ENCODE results near the gene FMNL2.

- TF ChIP-seq, protein P1, sequence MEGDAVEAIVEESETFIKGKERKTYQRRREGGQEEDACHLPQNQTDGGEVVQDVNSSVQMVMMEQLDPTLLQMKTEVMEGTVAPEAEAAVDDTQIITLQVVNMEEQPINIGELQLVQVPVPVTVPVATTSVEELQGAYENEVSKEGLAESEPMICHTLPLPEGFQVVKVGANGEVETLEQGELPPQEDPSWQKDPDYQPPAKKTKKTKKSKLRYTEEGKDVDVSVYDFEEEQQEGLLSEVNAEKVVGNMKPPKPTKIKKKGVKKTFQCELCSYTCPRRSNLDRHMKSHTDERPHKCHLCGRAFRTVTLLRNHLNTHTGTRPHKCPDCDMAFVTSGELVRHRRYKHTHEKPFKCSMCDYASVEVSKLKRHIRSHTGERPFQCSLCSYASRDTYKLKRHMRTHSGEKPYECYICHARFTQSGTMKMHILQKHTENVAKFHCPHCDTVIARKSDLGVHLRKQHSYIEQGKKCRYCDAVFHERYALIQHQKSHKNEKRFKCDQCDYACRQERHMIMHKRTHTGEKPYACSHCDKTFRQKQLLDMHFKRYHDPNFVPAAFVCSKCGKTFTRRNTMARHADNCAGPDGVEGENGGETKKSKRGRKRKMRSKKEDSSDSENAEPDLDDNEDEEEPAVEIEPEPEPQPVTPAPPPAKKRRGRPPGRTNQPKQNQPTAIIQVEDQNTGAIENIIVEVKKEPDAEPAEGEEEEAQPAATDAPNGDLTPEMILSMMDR (IDR thresholded peaks at IDR 0.05; ENCODE audit: poor library complexity, severe bottlenecking) = no peak
- TF ChIP-seq TAF1 (IDR thresholded peaks at IDR 0.05; ENCODE audit: low read depth) (no peak), REST (IDR thresholded peaks at IDR 0.05; ENCODE audit: borderline replicate concordance) (no peak), EZH2 (IDR thresholded peaks at IDR 0.05; ENCODE audit: borderline replicate concordance, insufficient read depth, low read length, poor library complexity, severe bottlenecking) (no peak), POLR2AphosphoS5 (IDR thresholded peaks at IDR 0.05) (no peak), RAD21 (conservative IDR thresholded peaks at IDR 0.05) (no peak)
Measured at GRCh38 chr2:152430876-152431275, 95.9 kb downstream of the FMNL2 start.
